ENCODE measurements around the gene SLC16A8. TPM values are rescaled to one million over a fixed set of nuclear protein-coding genes. Genes with fewer than 3 reads are reported as not detected.
A peak's percentile ranks its signal among the peaks of the same experiment; 100 is the strongest.

The SLC16A8 gene
- total RNA-seq, 1 donor from 2014 or later = 3.1 TPM

DNA sequence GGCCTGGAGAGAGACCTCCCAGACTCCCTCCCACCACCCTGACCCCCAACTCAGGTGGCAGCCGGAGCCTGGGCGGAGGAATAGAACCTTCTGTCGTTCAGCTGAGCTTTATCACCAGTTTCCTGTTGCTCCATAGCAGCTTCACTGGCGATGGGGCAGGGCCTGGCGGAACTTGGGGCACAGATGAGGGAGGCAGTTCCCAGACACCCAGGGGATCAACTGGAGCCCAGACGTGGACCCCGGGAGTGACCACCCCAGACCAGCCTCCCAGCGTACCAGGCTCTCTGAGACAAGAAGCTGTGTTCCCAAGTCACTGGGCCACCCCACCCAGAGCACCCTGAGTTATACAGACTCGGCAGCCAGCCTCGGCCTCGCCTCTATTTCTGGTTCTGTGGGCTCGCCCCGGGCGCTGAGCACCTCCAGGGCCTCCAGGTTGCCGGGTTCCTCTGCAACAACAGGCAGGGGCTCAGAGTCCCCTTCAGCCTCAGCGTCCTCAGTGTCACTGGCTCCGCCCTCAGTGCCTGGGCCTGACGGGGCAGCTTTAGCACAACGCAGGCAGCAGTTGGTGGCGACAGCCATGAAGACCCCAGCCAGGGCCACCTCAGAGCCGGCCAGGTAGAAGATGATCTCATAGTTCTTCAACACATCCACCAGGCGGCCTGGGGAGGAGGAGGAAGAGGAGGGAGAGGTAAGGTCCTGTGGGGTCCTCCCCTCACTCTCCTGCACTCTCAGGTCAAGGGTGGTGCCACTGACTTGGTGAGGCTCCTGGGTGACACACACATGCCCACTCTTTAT lies 5.7 kb downstream of the SLC16A8 start:
- Histone ChIP-seq H3K9me3 (ENCODE audit: low read depth) (no peaks in the 10 kb centered on the region), H3K27ac (no peak overlapping the region), H3K36me3 (no peaks in the 10 kb centered on the region), H2AFZ (replicated peaks) (no peak overlapping the region), H4K20me1 (ENCODE audit: low read depth) (no peaks in the 10 kb centered on the region), H3F3A (ENCODE audit: low read depth) (peaks cover 22% of the 10 kb centered on the region), H3K4me3 (no peak overlapping the region), H3K4me1 (peaks cover 20% of the 10 kb centered on the region), H3K4me2 (no peak overlapping the region), H3K79me2 (ENCODE audit: low read depth) (no peaks in the 10 kb centered on the region), H3K27me3 (peaks cover 31% of the 10 kb centered on the region), H3K9ac (no peak overlapping the region)
- H3K4me3 Mint-ChIP-seq = no peak overlapping the region
- no peak for DNase-seq (ENCODE audit: low spot score)
- H3K4me1 Mint-ChIP-seq = peaks cover 14% of the 10 kb centered on the region
- no peaks in the 10 kb centered on the region for H3K9me3 Mint-ChIP-seq
- no peak overlapping the region for H3K27ac Mint-ChIP-seq
- peaks cover 13% of the 10 kb centered on the region for H3K27me3 Mint-ChIP-seq (ENCODE audit: insufficient read depth, low read depth)
- H3K36me3 Mint-ChIP-seq = no peaks in the 10 kb centered on the region
- no peak for TF ChIP-seq EZH2phosphoT487 (IDR thresholded peaks at IDR 0.05)
- TF ChIP-seq, protein P1, sequence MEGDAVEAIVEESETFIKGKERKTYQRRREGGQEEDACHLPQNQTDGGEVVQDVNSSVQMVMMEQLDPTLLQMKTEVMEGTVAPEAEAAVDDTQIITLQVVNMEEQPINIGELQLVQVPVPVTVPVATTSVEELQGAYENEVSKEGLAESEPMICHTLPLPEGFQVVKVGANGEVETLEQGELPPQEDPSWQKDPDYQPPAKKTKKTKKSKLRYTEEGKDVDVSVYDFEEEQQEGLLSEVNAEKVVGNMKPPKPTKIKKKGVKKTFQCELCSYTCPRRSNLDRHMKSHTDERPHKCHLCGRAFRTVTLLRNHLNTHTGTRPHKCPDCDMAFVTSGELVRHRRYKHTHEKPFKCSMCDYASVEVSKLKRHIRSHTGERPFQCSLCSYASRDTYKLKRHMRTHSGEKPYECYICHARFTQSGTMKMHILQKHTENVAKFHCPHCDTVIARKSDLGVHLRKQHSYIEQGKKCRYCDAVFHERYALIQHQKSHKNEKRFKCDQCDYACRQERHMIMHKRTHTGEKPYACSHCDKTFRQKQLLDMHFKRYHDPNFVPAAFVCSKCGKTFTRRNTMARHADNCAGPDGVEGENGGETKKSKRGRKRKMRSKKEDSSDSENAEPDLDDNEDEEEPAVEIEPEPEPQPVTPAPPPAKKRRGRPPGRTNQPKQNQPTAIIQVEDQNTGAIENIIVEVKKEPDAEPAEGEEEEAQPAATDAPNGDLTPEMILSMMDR (IDR thresholded peaks at IDR 0.05) = no peak

DNA sequence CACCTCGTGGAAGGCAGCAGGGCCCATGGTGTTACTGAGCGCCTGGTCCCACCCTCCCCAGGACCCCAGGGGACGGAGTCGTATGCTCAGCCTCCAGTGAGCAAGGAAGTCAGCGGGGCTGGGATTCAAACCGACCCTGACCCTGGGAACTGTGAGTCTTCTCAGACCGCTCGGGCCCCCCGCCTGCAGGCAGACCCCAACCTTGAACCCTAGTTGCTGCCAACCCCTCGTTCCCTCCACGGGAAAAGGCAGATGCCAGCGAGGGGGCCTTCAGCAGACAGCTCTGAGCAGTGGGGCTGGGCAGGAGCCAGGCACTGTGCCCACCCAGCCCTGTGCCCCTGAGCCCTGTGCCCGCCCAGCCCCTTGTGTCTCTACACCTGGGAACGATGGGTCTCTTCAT lies 6.4 kb downstream of the SLC16A8 start:
- no peaks in the 10 kb centered on the region for H4K20me1 ChIP-seq (ENCODE audit: low read depth)
- H3K4me1 ChIP-seq = peaks cover 15% of the 10 kb centered on the region
- H3K9me3 ChIP-seq (ENCODE audit: low read depth) = no peaks in the 10 kb centered on the region
- no peak overlapping the region for H3K27ac Mint-ChIP-seq
- no peak overlapping the region for H2AFZ ChIP-seq (replicated peaks)
- H3K4me3 Mint-ChIP-seq = no peak overlapping the region
- no peak for TF ChIP-seq EZH2phosphoT487 (IDR thresholded peaks at IDR 0.05)
- TF ChIP-seq, protein P1 (IDR thresholded peaks at IDR 0.05) = no peak
- TF ChIP-seq EZH2 (IDR thresholded peaks at IDR 0.05) = no peak
- H3K4me1 Mint-ChIP-seq = peaks cover 17% of the 10 kb centered on the region
- no peaks in the 10 kb centered on the region for H3K79me2 ChIP-seq (ENCODE audit: low read depth)
- no peaks in the 10 kb centered on the region for H3K36me3 ChIP-seq
- H3K9me3 Mint-ChIP-seq = no peaks in the 10 kb centered on the region
- no peak overlapping the region for H3K4me2 ChIP-seq
- no peak overlapping the region for H3K9ac ChIP-seq
- no peak overlapping the region for H3K4me3 ChIP-seq
- peaks cover 26% of the 10 kb centered on the region for H3K27me3 ChIP-seq
- H3F3A ChIP-seq (ENCODE audit: low read depth) = peaks cover 18% of the 10 kb centered on the region
- DNase-seq (ENCODE audit: low spot score) = no peak
- peaks cover 12% of the 10 kb centered on the region for H3K27me3 Mint-ChIP-seq (ENCODE audit: insufficient read depth, low read depth)
- H3K36me3 Mint-ChIP-seq = no peaks in the 10 kb centered on the region
- no peak overlapping the region for H3K27ac ChIP-seq

DNA sequence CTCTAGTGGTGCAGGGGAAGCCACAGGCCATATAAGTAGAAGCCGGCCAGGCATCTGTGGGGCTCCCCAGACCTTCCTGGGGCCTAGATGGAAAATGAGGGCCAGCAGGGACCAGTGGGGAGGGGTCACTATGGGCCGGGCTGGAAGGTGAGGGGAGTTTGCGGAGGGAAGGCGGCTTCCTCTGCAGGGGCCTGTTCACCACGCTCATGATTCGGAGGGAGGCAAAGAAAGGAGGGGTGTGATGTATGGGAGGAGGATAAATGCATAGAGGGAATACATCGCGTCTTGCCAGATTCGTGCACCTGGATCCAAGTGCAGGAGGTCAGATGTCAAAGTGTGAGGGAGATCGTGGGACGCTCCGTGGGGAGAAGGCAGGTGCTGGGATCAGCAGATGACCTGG lies 6.9 kb downstream of the SLC16A8 start:
- Mint-ChIP-seq H3K27me3 (ENCODE audit: insufficient read depth, low read depth) (peaks cover 12% of the 10 kb centered on the region), H3K36me3 (no peaks in the 10 kb centered on the region), H3K9me3 (no peaks in the 10 kb centered on the region), H3K27ac (peak overlapping the region; percentile 77), H3K4me1 (peaks cover 17% of the 10 kb centered on the region), H3K4me3 (no peak overlapping the region)
- Histone ChIP-seq H2AFZ (replicated peaks) (no peak overlapping the region), H3F3A (ENCODE audit: low read depth) (peaks cover 18% of the 10 kb centered on the region), H3K9ac (no peak overlapping the region), H4K20me1 (ENCODE audit: low read depth) (no peaks in the 10 kb centered on the region), H3K27ac (no peak overlapping the region), H3K79me2 (ENCODE audit: low read depth) (no peaks in the 10 kb centered on the region), H3K4me3 (no peak overlapping the region), H3K9me3 (ENCODE audit: low read depth) (no peaks in the 10 kb centered on the region), H3K36me3 (no peaks in the 10 kb centered on the region), H3K27me3 (peaks cover 21% of the 10 kb centered on the region), H3K4me2 (no peak overlapping the region), H3K4me1 (peaks cover 10% of the 10 kb centered on the region)
- no peak for DNase-seq (ENCODE audit: low spot score)
- TF ChIP-seq EZH2 (IDR thresholded peaks at IDR 0.05) = no peak
- TF ChIP-seq EZH2phosphoT487 (IDR thresholded peaks at IDR 0.05) = no peak
- TF ChIP-seq, protein P1 (IDR thresholded peaks at IDR 0.05) = no peak
